Measurements from ENCODE around the gene OR2F1.
A peak's percentile ranks its signal among the peaks of the same experiment; 100 is the strongest.

Gene OR2F1, protein sequence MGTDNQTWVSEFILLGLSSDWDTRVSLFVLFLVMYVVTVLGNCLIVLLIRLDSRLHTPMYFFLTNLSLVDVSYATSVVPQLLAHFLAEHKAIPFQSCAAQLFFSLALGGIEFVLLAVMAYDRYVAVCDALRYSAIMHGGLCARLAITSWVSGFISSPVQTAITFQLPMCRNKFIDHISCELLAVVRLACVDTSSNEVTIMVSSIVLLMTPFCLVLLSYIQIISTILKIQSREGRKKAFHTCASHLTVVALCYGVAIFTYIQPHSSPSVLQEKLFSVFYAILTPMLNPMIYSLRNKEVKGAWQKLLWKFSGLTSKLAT

GRCh38 chr7:143954544-143954943 is at the start of gene OR2F1:
OR2F1 (plus strand) TSS chr7:143954844; CDS start chr7:143959971, 5,127 bp downstream.
- no peak for DNase-seq

GRCh38 chr7:143905509-143905908 is 49.1 kb upstream of the OR2F1 start:
- peak; percentile 60 for DNase-seq

- no peak for DNase-seq
These were observed 48.5 kb upstream of the OR2F1 start for GRCh38 chr7:143906151-143906550.

GRCh38 chr7:143906895-143907294 is 47.7 kb upstream of the OR2F1 start:
- no peak for DNase-seq

GRCh38 chr7:143908120-143908519 is 46.5 kb upstream of the OR2F1 start:
- DNase-seq = no peak

GRCh38 chr7:143909863-143910262 is 44.8 kb upstream of the OR2F1 start:
- no peak for DNase-seq

GRCh38 chr7:143910473-143911248 is 44.0 kb upstream of the OR2F1 start:
- no peak for DNase-seq

DNA sequence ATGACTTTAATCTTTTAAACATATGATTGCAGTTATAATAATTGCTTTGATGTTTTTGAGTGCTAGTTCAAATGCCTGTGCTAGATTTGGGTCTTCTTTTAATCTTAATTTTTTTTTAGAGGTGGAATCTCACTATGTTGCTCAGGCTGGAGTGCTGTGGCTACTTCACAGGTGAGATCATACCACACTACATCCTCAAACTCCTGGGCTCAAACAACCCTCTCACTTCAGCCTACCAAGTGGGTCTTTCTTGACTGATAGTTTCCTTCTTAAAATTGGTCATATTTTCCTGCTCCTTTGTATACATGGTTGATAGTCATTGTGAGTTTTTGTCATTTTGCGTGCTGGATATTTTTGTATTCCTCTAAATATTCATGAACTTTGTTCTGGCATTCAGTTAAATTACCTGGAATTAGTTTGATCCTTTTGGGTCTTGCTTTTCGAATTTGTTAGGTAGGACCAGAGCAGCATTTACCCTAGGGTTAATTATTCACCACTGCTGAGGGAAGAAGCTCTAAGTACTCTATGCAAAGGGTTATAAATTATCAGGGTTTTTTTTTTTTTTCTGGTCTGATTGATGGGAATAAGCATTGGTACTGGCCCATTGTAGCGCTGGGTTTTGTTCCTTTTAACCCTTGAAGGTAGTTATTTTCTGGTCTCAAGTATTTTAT is 40.6 kb upstream of the OR2F1 start:
- DNase-seq = peak; percentile 64

DNA sequence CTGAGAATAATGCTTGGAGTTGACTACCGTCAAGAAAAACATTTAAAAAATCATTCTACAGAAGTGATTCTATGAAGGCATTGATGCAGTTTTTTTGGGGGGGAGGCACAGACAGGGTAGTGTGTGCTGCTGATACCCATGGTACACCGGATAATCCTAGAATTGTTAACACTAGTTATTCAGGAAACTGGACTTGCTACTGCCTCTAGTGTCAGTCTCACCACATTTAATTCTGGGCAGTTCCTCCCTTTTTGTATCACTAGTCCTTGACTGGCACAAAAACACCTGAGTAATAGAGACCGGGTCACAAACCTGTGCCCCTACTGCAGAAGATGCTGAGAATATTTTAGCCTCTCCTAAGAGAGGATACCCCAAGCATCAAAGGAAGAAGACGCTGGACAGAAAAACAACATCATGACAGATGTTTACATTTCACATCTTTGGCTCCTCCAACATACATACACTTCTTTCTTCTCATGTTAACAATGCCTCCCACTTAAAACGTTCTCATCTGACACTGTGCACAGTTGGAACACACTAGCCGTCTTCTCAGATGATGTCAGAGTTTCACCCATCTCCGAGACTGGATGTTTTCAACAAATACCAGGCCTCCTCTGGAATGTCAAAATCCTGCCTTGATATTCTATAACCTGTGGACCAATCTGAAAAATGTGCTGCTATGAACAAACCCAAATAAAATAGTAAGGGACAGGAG is 39.5 kb upstream of the OR2F1 start:
- DNase-seq = peak; percentile 60

- no peak for DNase-seq
These were observed 29.8 kb upstream of the OR2F1 start for GRCh38 chr7:143924851-143925250.

- DNase-seq = peak; percentile 86
These were observed 25.3 kb upstream of the OR2F1 start for GRCh38 chr7:143929224-143929920.

GRCh38 chr7:143931739-143932138 is 22.9 kb upstream of the OR2F1 start:
- no peak for DNase-seq

DNA sequence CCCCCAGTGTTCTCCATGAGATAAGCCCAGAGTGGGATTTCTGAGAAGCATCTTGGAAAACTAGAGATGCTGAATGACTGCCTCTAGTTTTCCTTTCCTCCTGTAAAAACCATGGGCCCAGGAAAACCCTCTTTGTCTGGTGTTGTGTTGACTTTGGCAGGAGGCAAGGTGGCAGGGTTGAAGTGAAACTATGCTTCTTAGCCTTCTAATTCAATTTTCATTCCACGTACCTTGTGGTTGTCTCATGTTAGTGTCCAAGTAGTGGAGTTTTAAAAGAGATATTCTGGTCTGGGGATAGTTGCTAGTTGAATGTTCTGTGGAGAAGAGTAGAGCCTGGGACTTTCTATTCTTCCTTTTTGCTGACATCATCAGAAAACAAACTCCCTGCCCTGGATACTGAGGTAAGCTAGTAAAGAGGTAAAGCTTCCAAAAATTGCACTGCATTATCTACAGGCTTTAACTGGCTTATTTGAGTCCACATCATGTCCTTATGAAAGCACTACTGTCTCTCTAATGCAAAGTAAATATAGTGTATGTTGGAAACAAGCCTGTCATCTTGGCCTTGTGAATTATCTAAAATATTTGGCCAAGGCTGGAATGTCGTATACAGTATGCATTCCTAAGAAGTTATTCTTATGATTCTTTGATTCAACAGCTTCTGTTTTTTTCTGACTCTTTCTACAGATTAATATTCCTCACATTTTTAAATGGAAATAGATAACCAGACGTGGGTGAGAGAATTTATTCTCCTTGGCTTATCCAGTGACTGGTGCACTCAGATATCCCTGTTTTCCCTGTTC is 19.9 kb upstream of the OR2F1 start, which contains the start of gene OR2F2:
Gene OR2F2 (plus strand): TSS at position 708 of the 800 bp plus-strand sequence. CDS start 0 bp downstream, at position 708.
- DNase-seq = no peak

GRCh38 chr7:143936087-143937009 is 18.3 kb upstream of the OR2F1 start:
- no peak for DNase-seq

DNA sequence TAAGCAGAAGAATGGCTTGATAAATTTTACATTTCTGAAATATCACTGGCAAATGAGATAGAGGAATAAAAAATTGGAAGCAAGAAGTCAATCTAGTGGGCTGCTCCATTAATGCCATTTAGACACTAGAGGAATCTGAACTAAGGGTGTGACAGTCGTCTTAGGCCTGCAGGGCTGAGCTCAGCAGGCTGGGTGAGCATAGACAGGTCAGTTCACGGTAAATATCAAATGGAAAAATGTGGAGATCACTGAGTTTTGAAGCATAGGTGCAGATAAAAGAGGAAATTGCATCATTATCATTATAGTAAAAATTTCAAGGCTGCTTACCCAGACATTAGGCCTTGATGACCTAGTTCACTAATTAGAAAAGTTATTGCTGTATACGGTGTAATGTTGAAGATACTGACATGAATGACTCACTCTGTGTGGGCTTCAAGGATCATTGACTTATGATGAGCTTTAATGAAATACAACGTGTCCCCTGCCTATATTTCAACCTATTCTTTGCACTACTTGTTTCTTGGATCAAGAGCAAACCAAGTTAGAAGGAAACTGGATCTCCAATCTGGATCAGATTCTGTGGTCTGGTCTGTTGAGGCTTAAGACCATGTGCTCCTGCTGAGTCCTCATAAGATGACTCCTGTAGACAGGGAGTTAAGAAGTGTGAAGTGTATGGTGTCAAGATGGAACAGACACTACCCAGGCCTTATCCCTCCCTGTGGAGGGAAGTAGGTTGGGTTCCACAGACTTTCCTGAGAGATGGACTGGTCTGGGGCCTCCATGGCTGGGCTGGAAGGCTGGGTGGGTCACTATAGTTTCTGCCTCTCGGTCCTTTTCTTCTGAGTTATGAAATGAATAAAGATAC is 16.0 kb upstream of the OR2F1 start:
- no peak for DNase-seq

DNA sequence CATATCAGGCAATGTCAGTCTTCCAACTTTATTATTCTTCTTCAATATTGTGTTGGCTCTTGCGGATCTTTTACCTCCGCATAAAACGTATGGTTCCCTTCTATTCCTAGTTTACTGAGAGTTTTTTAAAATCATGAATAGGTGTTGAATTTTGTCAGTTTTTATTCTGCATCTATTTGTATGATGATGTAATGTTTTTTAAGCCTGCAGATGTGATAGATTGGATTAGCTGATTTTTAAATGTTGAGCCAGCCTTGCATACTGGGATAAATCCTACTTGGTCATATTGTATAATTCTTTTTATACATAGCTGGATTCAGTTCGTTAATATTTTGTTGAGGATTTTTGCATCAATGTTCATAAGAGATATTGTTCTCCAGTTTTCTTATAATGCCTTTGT is 9.2 kb upstream of the OR2F1 start:
- DNase-seq = no peak

DNA sequence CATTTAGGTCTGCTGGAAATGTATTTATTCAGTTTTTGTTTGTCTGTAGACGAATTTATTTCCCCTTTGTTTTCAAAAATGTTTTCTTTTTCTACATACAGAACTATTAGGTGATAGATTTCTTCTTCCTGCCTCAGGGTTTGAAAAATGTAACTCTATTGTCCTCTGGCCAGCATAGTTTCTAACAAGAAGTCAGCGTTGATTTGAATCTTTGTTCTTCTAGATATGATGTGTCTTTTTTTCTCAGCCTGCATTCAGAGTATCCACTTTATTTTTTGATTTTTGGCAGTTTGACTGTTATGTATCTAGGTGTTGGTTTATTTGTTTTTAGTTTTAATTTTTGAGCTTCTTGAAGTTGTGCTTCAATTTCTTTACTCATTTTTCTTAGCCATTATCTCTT is 7.5 kb upstream of the OR2F1 start:
- no peak for DNase-seq

GRCh38 chr7:143948733-143949132 is 5.9 kb upstream of the OR2F1 start:
- DNase-seq = no peak

DNA sequence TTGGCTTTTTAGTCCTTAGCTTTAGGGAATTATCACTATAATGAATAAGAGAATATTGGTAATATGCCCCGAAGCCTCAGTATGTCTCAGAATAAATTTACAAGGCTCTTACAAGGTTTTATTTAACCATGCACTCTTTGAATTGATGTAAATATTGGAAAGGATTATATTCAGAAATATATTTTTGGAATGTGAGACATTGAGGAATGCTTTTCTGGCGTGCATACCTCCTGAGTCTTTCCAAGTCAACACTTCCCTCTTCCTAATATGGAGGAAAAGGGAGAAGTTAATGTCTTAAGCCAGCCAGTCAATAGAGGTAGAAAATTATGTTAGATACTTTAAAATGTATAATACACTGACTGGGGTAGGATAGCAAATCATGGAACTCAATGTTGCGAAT is 1.2 kb upstream of the OR2F1 start:
- DNase-seq = no peak
